ENCODE data around the gene SLC5A12. TPM values are rescaled to one million over a fixed set of nuclear protein-coding genes. Genes with fewer than 3 reads are reported as not detected.
A peak's percentile ranks its signal among the peaks of the same experiment; 100 is the strongest.
"Not testable (repeated sequence)": the region's sequence is repeated elsewhere in the genome, so short reads cannot be mapped to it uniquely, and the experiment has no call there.

Gene SLC5A12
- polyA plus RNA-seq, 1 donor: 0.18 TPM

- DNase-seq (ENCODE audit: low read depth): no peak
These were observed 69.9 kb downstream of the SLC5A12 start for GRCh38 chr11:26651916-26652315.

DNA sequence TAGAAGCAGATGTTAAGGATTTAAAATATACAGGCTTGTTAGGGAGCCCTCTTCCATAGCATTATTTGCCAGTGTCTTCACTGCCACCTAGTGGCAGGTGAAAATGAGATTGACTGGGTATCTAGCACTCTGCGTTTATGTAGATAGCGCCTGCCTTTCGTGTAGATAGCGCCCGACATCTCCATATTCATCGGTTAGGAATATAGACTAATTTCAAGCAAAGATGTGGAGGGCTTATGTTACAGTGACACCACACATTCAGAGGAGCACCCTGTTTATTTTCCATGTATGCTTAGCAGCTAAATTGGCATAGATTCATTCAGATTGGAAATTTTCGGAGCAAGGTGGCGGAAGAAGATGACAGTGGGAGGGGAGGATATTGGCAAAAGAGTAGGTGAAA lies 72.0 kb downstream of the SLC5A12 start:
- DNase-seq (ENCODE audit: low read depth): peak; percentile 8

DNA sequence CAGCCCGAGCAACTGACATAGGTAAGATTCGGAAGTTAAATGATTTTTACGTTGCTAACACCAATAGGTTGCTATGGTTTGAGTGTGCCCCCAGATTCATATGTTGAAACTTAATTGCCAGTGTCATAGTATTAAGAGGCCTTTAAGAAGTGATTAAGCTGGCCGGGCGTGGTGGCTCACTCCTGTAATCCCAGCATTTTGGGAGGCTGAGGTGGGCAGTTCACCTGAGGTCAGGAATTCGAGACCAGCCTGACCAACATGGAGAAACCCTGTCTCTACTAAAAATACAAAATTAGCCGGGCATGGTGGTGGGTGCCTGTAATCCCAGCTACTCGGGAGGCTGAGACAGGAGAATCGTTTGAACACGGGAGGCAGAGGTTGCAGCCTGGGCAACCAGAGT lies 78.5 kb downstream of the SLC5A12 start:
- DNase-seq (ENCODE audit: low read depth): not testable (repeated sequence)

DNA sequence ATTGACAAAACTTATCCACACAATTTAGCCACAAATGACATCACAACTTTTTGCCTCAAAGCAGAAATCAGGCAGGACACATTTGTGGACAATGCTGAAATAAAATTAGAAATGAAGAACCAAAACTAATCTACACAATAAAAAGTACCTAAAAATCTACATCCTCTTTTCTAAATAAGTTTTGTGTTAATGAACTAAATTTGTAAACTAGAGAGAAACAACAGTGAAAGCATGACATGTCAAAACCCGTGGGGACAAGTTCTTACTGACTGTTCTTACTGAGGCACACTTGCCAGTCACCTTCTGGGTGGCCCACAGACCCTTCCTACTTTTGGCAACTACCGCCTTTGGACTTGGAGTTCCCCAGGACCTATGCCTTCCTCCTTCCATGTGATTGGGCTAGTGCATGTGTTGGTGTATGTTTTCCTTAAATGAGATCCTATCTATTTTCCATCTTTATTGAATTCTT lies 89.1 kb downstream of the SLC5A12 start:
- no peak for DNase-seq (ENCODE audit: low read depth)

DNA sequence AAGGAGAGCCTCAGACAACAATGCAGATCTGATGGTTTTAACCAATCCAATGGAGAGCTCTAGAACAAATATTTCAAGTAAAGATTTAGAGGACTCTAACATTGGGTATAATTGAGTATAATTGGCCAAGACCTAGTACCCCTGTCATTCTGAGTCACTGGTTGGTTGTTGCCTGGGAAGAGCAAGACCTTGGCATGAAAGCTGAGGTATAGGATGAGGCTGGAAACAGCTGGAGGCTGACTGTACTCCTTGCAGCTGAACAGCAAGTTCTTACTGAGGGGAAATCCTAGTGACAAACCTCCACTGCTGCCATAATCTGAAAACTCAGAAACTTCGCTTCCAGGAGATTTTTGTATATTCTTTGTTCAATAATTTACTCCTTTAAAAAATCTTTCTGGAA lies 95.5 kb downstream of the SLC5A12 start:
- DNase-seq (ENCODE audit: low read depth): no peak

DNA sequence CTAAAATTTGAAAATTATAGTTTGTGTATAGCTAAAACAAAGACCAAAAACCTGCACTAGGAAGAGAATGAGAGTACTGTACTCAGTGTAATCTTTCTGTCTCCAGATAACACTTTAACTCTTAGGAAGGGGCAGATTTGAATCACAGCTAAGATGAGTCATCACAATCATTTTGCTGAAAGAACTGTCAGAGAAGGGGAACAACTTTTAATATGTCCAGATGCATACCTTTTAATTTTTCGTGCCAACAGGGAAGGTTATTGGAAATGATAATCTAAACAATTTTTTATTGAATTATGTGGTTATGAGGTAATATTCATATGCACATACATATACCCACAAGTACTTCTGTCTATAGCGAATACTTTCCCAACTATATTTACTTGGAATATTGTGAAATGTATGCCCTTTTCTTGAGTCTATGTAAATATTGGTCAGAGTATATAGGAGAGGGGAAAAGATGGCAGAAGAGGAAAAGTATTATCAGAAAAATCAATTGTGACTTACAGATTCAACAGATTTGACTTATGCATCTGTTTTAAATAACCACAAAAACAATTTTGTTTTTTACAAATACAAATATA lies 98.7 kb downstream of the SLC5A12 start:
- no peak for DNase-seq (ENCODE audit: low read depth)

DNA sequence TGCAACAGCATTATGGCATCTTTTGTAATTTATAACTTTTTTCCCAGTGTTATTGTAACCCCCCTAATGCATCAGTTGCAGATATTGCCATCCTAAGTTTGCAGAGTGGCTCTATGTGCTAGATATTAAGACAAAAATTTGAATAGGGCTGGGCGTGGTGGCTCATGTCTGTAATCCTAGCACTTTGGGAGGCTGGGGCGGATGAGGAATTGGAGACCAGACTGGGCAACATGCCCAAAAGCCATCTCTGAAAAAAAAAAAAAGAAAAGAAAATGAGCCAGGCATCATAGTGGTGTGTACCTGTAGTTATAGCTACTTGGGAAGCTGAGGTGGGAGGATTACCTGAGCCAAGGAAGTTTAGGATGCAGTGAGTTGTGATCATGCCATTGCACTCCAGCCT lies 99.7 kb downstream of the SLC5A12 start:
- DNase-seq (ENCODE audit: low read depth): no peak

DNA sequence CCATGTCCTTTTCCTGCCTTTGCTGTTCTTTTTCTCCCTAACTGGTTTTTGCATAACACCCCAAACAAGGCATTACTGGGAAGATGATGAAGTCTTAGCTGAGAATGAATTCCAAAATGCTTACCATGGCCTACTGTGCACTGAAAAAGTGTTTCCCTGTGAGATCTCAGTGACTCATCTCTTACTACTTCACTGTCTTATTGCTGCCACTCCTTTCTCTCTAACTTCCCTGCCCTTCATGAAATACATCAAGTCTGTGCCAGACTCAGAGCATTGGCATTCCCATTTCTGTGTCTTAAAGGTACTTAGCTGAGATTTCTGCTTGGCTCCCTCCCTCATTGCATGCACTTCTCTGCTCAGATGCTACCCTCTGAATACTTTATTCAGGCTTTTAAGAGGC lies 100.7 kb downstream of the SLC5A12 start:
- no peak for DNase-seq (ENCODE audit: low read depth)

GRCh38 chr11:26620282-26621045 lies 101.4 kb downstream of the SLC5A12 start:
- no peak for DNase-seq (ENCODE audit: low read depth)

- DNase-seq (ENCODE audit: low read depth): no peak
These were observed 103.4 kb downstream of the SLC5A12 start for GRCh38 chr11:26618441-26618840.

Other genes starting within 250 kb of the SLC5A12 start
- not detected for gene MUC15, start 149.8 kb downstream of the SLC5A12 start, polyA plus RNA-seq (ENCODE audit: insufficient read length)